Heart left ventricle (tissue), 13 donors: ENCODE data around the gene BSPRY.

Source experiments
- POLR2A ChIP-seq, 2 donors: fragments of 450-650 bp; IDR thresholded peaks; one replicate each; pipeline ENCODE4 v1.6.1; 2017; ENCODE audit warnings: antibody characterized with exemption in 2 of 2, mild to moderate bottlenecking in 2 of 2, moderate library complexity in 2 of 2
- TF ChIP-seq, protein P1 (sequence below), 12 donors: fragments of 200-600 bp; sonication (generic) in 4 of 12; IDR thresholded peaks; one replicate each; pipeline versions ENCODE4 v1.5.0 to v1.8.0; 2018 to 2022; ENCODE audit warnings: antibody characterized with exemption in 12 of 12, mild to moderate bottlenecking in 5 of 12
- donor health status: ischemic (EF 13 %, LVEDD 7.1; RV severe dilation, severe dysfunction).
- donor health status: DM: no; HTN: yes; CAD: no.
- donor health status: DM: no; HTN: no; CAD: no.
- donor health status: ischemic (EF 25% LVEDD 6.9; RV normal size, moderate dysfunction).
- donor health status: ischemic (EF 25% LVEDD 5.7; RV mildly dilated, moderate dysfunction).
- donor health status: ischemic (EF 35%, LVEDD 5.7; RV mildly dilated, moderate dysfunction).
- donor health status: nonischemic (EF 11% LVEDD 7.7; RV severe dilation, severe dysfunction).
- donor health status: DM: yes; HTN: yes; CAD: no.
- donor health status: PGD.
- donor health status: ischemic (EF 29% LVEDD 5.4; RV normal size, mild dysfunction).
- donor health status: nonischemic (EF 23%, LVEDD 6.1; RV moderate dilation, normal function).

DNA sequence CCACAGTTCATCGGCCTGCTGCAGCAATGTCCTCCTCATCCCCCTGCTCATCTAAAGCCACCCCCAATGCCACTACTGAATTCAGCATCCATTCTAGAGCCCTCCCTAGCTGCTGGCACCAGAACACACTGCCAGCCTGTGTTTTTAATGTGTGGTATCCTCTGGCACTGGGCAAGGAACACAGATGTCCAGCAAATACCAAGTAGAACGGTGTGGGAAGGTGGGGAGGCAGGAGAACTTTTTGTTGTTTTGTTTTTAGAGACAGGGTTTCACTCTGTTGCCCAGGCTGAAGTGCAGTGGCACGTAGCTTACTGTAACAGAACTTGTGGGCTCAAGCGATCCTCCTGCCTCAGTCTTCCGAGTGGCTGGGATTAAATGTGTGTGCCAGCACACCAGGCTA is 22.7 kb downstream of the BSPRY start:
- TF ChIP-seq, protein P1, sequence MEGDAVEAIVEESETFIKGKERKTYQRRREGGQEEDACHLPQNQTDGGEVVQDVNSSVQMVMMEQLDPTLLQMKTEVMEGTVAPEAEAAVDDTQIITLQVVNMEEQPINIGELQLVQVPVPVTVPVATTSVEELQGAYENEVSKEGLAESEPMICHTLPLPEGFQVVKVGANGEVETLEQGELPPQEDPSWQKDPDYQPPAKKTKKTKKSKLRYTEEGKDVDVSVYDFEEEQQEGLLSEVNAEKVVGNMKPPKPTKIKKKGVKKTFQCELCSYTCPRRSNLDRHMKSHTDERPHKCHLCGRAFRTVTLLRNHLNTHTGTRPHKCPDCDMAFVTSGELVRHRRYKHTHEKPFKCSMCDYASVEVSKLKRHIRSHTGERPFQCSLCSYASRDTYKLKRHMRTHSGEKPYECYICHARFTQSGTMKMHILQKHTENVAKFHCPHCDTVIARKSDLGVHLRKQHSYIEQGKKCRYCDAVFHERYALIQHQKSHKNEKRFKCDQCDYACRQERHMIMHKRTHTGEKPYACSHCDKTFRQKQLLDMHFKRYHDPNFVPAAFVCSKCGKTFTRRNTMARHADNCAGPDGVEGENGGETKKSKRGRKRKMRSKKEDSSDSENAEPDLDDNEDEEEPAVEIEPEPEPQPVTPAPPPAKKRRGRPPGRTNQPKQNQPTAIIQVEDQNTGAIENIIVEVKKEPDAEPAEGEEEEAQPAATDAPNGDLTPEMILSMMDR (IDR thresholded peaks at IDR 0.05), result no peak
- TF ChIP-seq POLR2A (IDR thresholded peaks at IDR 0.05), result no peak
